ENCODE measurements around the gene NADK2. TPM values are rescaled to one million over a fixed set of nuclear protein-coding genes. Genes with fewer than 3 reads are reported as not detected.
A peak's percentile ranks its signal among the peaks of the same experiment; 100 is the strongest.
"Not testable (repeated sequence)": the region's sequence is repeated elsewhere in the genome, so short reads cannot be mapped to it uniquely, and the experiment has no call there.

NADK2 gene
- total RNA-seq, result 10 to 100 TPM; 44.6 to 74.8 (median 59.5) TPM

GRCh38 chr5:36241631-36242533, at the start of gene NADK2:
TSS of gene NADK2 (minus strand) at chr5:36241925. CDS start at chr5:36241798, 127 bp downstream.
- no peaks in the 10 kb centered on the region for H3K9me3 ChIP-seq
- 2% methylated on average over 44 of the region's 100 CpGs for WGBS
- DNase-seq (ENCODE audit: extremely low spot score), result peak; percentile 99
- peak within 1 kb of the TSS; percentile 97 to 99 (median 99) for H3K27ac ChIP-seq (replicated peaks in 1 of 4)
- TF ChIP-seq POLR2AphosphoS5 (IDR thresholded peaks at IDR 0.05), result peak; percentile 92 to 95
- peak; percentile 59 to 73 (median 64) for TF ChIP-seq CTCF (IDR thresholded peaks at IDR 0.05)
- peak; percentile 72 for TF ChIP-seq POLR2A (IDR thresholded peaks at IDR 0.05; ENCODE audit: low read depth)
- TF ChIP-seq EP300 (IDR thresholded peaks at IDR 0.05), result peak; percentile 13
- H3K4me1 ChIP-seq, result peaks cover 40 to 49% (median 46%) of the 10 kb centered on the region in 4 donors
- no peaks in the 10 kb centered on the region for H3K27me3 ChIP-seq
- intact Hi-C loops (cut with DNase I), result loop anchor here (10.0 kb wide), 1 partner anchor 63 kb away; the partner anchor contains the start of gene RANBP3L
- H3K4me3 ChIP-seq, result peak within 1 kb of the TSS; percentile 90 to 99 (median 95)
- H3K36me3 ChIP-seq, result no peaks in the 10 kb centered on the region

GRCh38 chr5:36285837-36286615, 44.3 kb upstream of the NADK2 start:
- no peak for DNase-seq (ENCODE audit: extremely low spot score)
- H3K27me3 ChIP-seq, result no peaks in the 10 kb centered on the region
- intact Hi-C loops (cut with DNase I), result no loop called here
- peaks cover 0 to 7% (median 0%) of the 10 kb centered on the region in 4 donors for H3K4me1 ChIP-seq
- no peaks in the 10 kb centered on the region for H3K36me3 ChIP-seq
- no peaks in the 10 kb centered on the region for H3K9me3 ChIP-seq
- 78% methylated on average over 2 of the region's 2 CpGs for WGBS
- H3K27ac ChIP-seq (replicated peaks in 1 of 4), result no peak overlapping the region
- TF ChIP-seq POLR2A (IDR thresholded peaks at IDR 0.05; ENCODE audit: low read depth) (no peak), EP300 (IDR thresholded peaks at IDR 0.05) (no peak), POLR2AphosphoS5 (IDR thresholded peaks at IDR 0.05) (no peak), CTCF (IDR thresholded peaks at IDR 0.05) (no peak)
- no peak overlapping the region for H3K4me3 ChIP-seq

- DNase-seq (ENCODE audit: extremely low spot score); H3K27me3 ChIP-seq; H3K36me3 ChIP-seq; H3K27ac ChIP-seq (replicated peaks in 1 of 4); intact Hi-C loops (cut with DNase I); H3K9me3 ChIP-seq; H3K4me3 ChIP-seq; H3K4me1 ChIP-seq: not testable (repeated sequence)
- 92% methylated on average over 3 of the region's 3 CpGs for WGBS
These were observed 42.0 kb upstream of the NADK2 start for GRCh38 chr5:36283775-36284174.

- TF ChIP-seq CTCF (IDR thresholded peaks at IDR 0.05), result no peak
- TF ChIP-seq POLR2A (IDR thresholded peaks at IDR 0.05; ENCODE audit: low read depth), result no peak
- WGBS, result 77% methylated on average over 2 of the region's 2 CpGs
- Histone ChIP-seq H3K27me3 (no peaks in the 10 kb centered on the region), H3K9me3 (no peaks in the 10 kb centered on the region), H3K36me3 (no peaks in the 10 kb centered on the region), H3K4me1 (peaks cover 0 to 14% (median 6%) of the 10 kb centered on the region in 4 donors), H3K27ac (replicated peaks in 1 of 4) (no peak overlapping the region), H3K4me3 (no peak overlapping the region)
- no peak for DNase-seq (ENCODE audit: extremely low spot score)
- intact Hi-C loops (cut with DNase I), result no loop called here
These were observed 39.9 kb upstream of the NADK2 start for GRCh38 chr5:36281626-36282025.
